ENCODE data around the gene ATP8B4. TPM values are rescaled to one million over a fixed set of nuclear protein-coding genes. Genes with fewer than 3 reads are reported as not detected.

Gene ATP8B4
- total RNA-seq, 2 experiments from 2014 or later: 2.7 to 4.2 TPM

DNA sequence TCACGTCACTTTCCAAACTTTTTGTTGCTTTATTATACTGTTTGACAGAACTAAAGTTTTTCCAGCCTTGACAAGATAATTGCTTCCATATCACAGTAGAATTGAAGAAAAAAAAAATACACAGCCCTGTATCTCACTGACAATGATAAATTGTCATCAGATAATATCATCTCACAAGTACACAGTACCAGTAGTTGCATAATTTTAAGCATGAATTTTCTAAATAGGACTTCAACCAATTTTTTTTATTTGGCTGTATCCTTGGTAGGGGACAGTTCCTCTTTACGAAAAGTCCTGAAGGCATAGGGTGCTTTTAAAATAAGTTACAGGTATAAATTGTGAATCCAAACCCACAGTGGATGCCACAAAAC, 230.7 kb downstream of the ATP8B4 start:
- ChIA-PET CTCF (no interaction called here), POLR2A (no interaction called here)
- Mint-ChIP-seq H3K9me3 (no peaks in the 10 kb centered on the region), H3K36me3 (no peaks in the 10 kb centered on the region), H3K4me3 (no peak overlapping the region), H3K4me1 (ENCODE audit: low read depth) (no peaks in the 10 kb centered on the region), H3K27ac (no peak overlapping the region), H3K27me3 (no peaks in the 10 kb centered on the region)
- intact Hi-C loops (cut with micrococcal nuclease): no loop called here
- DNase-seq: no peak

DNA sequence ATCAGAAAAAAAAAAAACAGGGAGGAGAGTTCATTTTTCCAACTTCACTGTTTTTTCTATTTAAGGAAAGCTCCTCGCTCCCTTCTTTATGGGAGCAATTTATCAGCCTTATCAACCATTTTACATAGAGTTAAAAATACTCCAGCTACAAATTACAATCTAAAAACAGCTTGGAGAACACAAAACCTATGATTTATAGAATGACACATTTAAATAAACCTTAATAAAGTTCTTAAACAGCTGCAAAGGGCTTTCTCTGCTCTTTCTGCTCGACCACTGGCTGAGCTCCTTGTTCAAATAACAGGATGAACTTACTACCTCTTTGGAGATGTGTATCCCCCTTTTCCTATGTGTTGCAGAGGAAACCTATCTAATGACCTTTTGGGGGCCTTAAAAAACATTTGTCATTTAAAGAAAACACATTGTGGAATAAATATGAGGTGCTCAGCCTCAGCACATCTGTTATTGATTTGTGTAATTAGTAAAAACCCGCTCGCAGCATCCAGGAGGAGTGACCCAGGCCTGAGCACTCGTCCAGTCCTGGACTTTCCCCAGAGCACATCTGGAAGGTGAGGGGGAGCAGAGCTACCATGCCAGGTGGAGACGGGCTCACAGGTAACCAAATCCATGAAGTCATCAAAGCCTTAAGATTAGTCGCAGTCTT, 231.2 kb downstream of the ATP8B4 start:
- Mint-ChIP-seq H3K36me3 (no peaks in the 10 kb centered on the region), H3K9me3 (no peaks in the 10 kb centered on the region), H3K27ac (no peak overlapping the region), H3K4me1 (ENCODE audit: low read depth) (no peaks in the 10 kb centered on the region), H3K27me3 (no peaks in the 10 kb centered on the region), H3K4me3 (no peak overlapping the region)
- intact Hi-C loops (cut with micrococcal nuclease): no loop called here
- ChIA-PET POLR2A (no interaction called here), CTCF (no interaction called here)
- no peak for DNase-seq

DNA sequence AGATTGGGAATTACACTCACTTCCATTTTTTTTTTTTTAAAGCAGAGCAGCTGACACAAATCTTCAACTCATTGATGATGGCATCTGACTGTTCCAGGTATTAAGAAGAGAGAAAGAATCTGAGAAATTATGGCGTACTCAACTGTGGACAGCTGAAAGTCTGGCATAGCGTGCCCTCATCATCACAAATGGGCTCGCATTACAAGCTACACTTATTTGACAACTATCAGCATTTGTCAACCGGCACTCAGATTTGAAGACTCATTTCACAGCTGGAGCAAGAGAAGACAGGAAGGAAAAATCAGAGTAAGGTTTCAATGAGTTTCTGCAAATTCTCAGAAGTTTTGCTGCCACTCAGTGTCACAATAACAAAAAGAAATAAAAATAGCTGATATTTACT, 235.9 kb downstream of the ATP8B4 start:
- ChIA-PET POLR2A (no interaction called here), CTCF (no interaction called here)
- H3K27me3 Mint-ChIP-seq: no peaks in the 10 kb centered on the region
- no peak for DNase-seq
- intact Hi-C loops (cut with micrococcal nuclease): no loop called here
- H3K27ac Mint-ChIP-seq: no peak overlapping the region
- no peaks in the 10 kb centered on the region for H3K9me3 Mint-ChIP-seq
- no peak overlapping the region for H3K4me3 Mint-ChIP-seq
- H3K4me1 Mint-ChIP-seq (ENCODE audit: low read depth): no peaks in the 10 kb centered on the region
- no peaks in the 10 kb centered on the region for H3K36me3 Mint-ChIP-seq

DNA sequence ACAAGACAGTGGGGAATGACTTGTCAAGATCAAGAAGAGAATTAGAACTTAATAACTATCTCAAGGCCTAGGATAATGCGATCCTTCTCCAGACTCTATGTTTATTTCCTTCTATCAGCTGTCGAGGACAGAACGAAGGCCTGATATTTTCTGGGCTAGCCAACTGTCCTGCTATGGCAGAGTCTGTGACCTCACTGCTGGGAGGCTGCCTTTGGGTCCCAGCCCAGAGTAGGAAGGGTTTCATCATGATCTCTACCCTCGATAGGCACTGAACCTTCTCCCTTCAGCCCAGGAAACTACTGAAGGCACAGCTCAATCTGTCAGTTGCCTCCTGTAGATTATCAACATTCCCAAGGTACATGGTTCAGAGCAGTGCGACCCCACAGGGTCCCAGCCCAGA, 237.2 kb downstream of the ATP8B4 start:
- ChIA-PET CTCF (no interaction called here), POLR2A (no interaction called here)
- no peak for DNase-seq
- Mint-ChIP-seq H3K4me3 (no peak overlapping the region), H3K4me1 (ENCODE audit: low read depth) (no peaks in the 10 kb centered on the region), H3K27ac (no peak overlapping the region), H3K9me3 (no peaks in the 10 kb centered on the region), H3K27me3 (no peaks in the 10 kb centered on the region), H3K36me3 (no peaks in the 10 kb centered on the region)
- intact Hi-C loops (cut with micrococcal nuclease): no loop called here

DNA sequence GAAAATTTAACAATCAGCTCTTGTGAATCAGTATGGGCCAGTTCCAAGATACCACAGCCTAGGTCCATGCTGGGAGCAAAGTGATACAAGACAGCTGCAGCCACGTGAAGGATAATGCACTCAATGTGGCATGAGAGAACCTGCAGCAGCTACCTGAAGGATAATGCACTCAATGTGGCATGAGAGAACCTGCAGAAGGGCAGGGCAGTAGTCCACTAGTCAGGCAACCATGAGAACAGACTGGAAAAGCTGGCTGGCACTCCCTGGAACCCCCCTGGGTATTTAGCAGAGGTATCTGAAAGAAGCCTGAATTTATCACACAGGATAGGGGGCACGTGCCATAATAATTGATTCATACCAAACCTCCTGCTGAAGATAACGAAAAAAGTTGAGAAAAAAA, 237.6 kb downstream of the ATP8B4 start:
- Mint-ChIP-seq H3K36me3 (no peaks in the 10 kb centered on the region), H3K27ac (no peak overlapping the region), H3K27me3 (no peaks in the 10 kb centered on the region), H3K9me3 (no peaks in the 10 kb centered on the region), H3K4me1 (ENCODE audit: low read depth) (no peaks in the 10 kb centered on the region), H3K4me3 (no peak overlapping the region)
- DNase-seq: no peak
- ChIA-PET POLR2A (no interaction called here), CTCF (no interaction called here)
- intact Hi-C loops (cut with micrococcal nuclease): no loop called here

DNA sequence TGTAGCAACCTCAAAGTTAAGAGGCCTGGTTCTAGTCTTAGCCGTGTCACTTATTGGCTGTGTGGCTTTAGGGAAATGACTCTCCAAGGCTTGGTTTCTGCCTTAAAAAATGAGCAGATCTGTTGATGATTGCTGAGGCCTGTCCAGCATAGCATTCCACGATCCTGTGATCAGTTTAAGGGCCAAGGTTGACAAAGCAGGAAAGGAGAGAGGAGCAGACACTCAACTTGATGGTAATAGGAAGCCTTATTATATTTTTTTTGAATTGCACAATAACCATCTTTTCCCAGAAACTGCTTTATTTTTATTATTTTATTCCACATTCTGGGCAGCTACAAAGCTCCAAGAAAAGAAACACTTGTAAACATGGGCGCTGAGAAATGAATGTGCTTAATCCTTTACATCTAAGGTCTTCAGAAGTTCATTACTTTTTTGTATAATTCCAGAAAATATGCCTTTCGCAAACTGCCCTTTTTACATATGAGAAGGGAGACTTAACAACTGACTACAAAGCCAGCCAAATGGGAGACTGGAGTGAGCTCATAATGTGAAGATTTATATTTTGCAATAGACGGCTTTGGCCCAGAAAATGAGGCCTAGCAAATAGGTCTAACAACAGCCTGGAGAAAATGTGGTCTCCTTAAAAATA, 241.0 kb downstream of the ATP8B4 start:
- Mint-ChIP-seq H3K4me3 (no peak overlapping the region), H3K27ac (no peak overlapping the region), H3K36me3 (no peaks in the 10 kb centered on the region), H3K27me3 (peaks cover 2% of the 10 kb centered on the region), H3K4me1 (ENCODE audit: low read depth) (no peaks in the 10 kb centered on the region), H3K9me3 (no peaks in the 10 kb centered on the region)
- intact Hi-C loops (cut with micrococcal nuclease): loop anchor here (10.0 kb wide), 2 partner anchors 267 to 437 kb away; no protein-coding TSS in a partner anchor
- CTCF ChIA-PET: interaction anchor here (0.7 to 3.0 kb wide), 3 partner anchors 125 to 438 kb away, joined by 3 to 19 read pairs (median 6); no protein-coding TSS in a partner anchor
- DNase-seq: no peak
- POLR2A ChIA-PET: no interaction called here

DNA sequence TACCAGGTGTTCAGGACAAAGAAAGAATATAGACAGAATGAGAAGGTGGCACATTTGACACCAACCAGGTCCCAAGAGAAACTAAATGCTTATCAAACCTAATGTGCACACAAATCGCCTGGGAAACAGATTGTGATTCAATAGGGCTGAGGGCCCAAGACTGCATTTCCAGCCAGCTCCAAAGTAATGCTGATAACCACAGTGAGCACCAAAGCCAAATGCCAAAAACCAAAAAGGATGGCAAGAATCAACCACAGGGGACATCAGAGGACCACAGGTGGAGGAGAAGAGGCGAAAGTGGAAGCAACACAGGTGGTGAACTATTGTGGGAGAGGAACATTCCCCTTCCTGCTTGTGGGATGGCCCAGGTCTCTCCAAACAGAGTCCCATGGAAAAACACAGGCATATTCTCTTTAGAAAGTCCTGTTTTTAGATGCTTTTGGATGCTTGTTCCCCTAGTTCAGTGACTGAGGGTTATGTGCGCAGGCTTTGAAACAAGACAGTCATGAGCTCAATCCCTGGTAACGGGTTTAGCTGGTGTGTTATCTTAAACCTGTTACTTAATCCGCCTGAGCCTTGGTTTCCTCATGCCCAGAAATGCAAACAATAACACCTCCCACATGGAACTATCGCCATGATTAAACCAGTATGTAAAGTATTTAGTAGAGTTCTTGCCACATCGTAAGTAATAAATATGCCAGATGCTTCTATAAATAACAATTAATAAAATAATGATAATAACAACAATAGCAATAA, 241.7 kb downstream of the ATP8B4 start:
- Mint-ChIP-seq H3K9me3 (no peaks in the 10 kb centered on the region), H3K27me3 (peaks cover 2% of the 10 kb centered on the region), H3K4me3 (no peak overlapping the region), H3K4me1 (ENCODE audit: low read depth) (no peaks in the 10 kb centered on the region), H3K36me3 (no peaks in the 10 kb centered on the region), H3K27ac (no peak overlapping the region)
- POLR2A ChIA-PET: interaction anchor here (0.6 kb wide), 1 partner anchor 476 kb away, joined by 3 read pairs; no protein-coding TSS in a partner anchor
- CTCF ChIA-PET: interaction anchor here (0.7 to 3.0 kb wide), 5 partner anchors 126 to 439 kb away, joined by 3 to 19 read pairs (median 3); no protein-coding TSS in a partner anchor
- DNase-seq: no peak
- intact Hi-C loops (cut with micrococcal nuclease): loop anchor here (10.0 kb wide), 2 partner anchors 268 to 438 kb away; no protein-coding TSS in a partner anchor

DNA sequence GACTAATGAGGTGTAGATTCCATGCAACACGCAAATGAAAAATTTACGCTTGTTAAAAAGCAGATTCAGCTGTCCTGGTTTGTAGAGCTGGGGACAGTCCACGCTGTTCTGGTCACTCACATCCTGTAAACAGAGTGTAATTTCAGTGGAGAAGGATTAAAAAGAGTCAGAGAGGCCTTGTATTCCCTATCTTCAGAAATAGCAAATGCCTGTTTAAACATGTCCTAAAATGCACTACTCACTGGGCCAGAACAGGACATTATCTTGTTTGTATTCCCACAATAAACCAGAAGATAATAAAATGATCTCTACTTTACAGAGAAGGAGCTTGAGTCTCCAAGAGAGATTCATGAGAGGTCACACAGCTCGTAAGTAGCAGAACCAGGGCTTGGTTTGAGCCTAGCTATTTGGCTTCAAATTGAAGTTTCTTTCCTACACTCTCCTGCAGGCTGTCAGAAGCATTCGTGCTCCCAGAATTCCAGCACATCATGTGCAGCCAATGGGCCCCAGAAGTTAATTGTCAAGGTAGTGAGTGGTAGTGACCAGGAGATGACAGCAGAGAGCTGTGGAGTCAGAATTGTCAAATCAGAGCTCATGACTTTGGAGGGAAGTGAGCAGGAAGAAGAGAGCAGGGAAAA, 242.5 kb downstream of the ATP8B4 start:
- no peaks in the 10 kb centered on the region for H3K9me3 Mint-ChIP-seq
- H3K27ac Mint-ChIP-seq: no peak overlapping the region
- ChIA-PET CTCF (interaction anchor here (1.0 to 3.0 kb wide), 4 partner anchors 127 to 439 kb away, joined by 3 to 19 read pairs (median 4); no protein-coding TSS in a partner anchor), POLR2A (interaction anchor here (0.6 kb wide), 1 partner anchor 477 kb away, joined by 3 read pairs; no protein-coding TSS in a partner anchor)
- H3K36me3 Mint-ChIP-seq: no peaks in the 10 kb centered on the region
- H3K4me3 Mint-ChIP-seq: no peak overlapping the region
- peaks cover 2% of the 10 kb centered on the region for H3K27me3 Mint-ChIP-seq
- no peaks in the 10 kb centered on the region for H3K4me1 Mint-ChIP-seq (ENCODE audit: low read depth)
- intact Hi-C loops (cut with micrococcal nuclease): loop anchor here (10.0 kb wide), 2 partner anchors 268 to 438 kb away; no protein-coding TSS in a partner anchor
- no peak for DNase-seq

DNA sequence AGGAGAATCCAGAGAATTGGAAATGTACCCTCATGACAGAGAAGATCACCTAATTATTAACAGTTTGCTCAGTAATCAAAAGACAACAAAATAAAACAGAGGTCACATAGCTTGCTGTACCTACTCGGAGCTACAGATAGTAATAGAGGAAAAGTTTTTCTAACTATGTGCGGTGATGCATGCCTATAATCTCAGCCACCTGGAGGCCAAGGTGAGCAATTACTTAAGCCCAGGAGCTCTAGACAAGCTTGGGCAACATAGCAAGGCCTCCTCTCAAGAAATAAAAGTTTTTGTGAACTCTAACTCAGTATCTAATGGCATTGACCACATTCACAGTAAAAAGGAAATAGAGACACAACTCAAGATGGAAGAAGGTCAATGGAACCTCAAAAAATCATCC, 243.6 kb downstream of the ATP8B4 start:
- no peaks in the 10 kb centered on the region for H3K9me3 Mint-ChIP-seq
- H3K36me3 Mint-ChIP-seq: no peaks in the 10 kb centered on the region

DNA sequence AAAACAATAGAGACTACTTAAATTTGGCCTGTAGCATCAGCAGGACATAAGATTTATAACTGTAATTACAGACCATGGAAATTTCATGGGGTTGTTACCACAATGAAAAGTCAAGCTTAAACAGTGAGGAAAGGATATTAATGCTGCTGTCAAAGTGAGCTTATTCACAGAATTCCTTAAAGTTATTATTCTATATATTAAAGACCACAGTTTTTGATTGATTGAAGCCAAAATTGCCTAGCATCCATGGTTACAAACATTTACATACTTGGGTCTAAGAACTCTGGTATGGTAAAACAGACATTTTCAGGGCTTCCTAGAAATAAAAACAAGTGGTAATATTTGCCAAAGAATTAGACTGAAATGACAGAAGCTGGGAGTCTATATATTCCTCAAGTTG, 248.6 kb downstream of the ATP8B4 start:
- Mint-ChIP-seq H3K36me3 (no peaks in the 10 kb centered on the region), H3K9me3 (no peaks in the 10 kb centered on the region), H3K4me3 (no peak overlapping the region), H3K27ac (no peak overlapping the region), H3K4me1 (ENCODE audit: low read depth) (no peaks in the 10 kb centered on the region), H3K27me3 (peaks cover 4% of the 10 kb centered on the region)
- intact Hi-C loops (cut with micrococcal nuclease): loop anchor here (10.0 kb wide), 2 partner anchors 274 to 444 kb away; no protein-coding TSS in a partner anchor
- DNase-seq: no peak
- ChIA-PET CTCF (no interaction called here), POLR2A (no interaction called here)

More for the DNA sequence above, 243.6 kb downstream of the ATP8B4 start:
- CTCF ChIA-PET: interaction anchor here (0.8 to 3.0 kb wide), 3 partner anchors 11 to 243 kb away, joined by 3 to 19 read pairs (median 3); no protein-coding TSS in a partner anchor
- Mint-ChIP-seq H3K27ac (no peak overlapping the region), H3K4me3 (no peak overlapping the region), H3K4me1 (ENCODE audit: low read depth) (no peaks in the 10 kb centered on the region), H3K27me3 (peaks cover 2% of the 10 kb centered on the region)
- intact Hi-C loops (cut with micrococcal nuclease): loop anchor here (10.0 kb wide), 2 partner anchors 269 to 439 kb away; no protein-coding TSS in a partner anchor
- DNase-seq: no peak
- POLR2A ChIA-PET: no interaction called here

DNA sequence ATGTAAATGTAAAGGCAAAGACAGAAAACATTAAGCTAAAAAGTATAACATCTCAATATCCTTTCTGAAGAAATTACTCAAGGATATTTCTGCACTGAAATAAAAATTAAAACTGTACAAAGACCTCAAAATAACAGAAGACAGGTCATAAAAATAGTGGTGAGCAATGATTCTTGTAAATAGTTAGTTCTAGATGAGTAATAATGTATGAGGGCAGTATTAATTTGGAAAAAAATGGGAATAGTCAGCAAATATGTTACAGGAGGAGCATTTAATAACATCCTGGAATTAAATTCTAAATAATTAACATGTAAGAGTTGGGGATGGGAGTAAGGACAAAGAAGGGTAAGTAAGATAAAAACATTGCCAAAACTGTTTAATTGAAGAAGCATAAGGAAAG, 250.7 kb downstream of the ATP8B4 start:
- no peaks in the 10 kb centered on the region for H3K9me3 Mint-ChIP-seq
- H3K36me3 Mint-ChIP-seq: no peaks in the 10 kb centered on the region
- CTCF ChIA-PET: no interaction called here
- H3K4me1 Mint-ChIP-seq (ENCODE audit: low read depth): no peaks in the 10 kb centered on the region
- POLR2A ChIA-PET: no interaction called here
- no peak for DNase-seq
- intact Hi-C loops (cut with micrococcal nuclease): no loop called here
- no peak overlapping the region for H3K27ac Mint-ChIP-seq
- H3K27me3 Mint-ChIP-seq: peaks cover 2% of the 10 kb centered on the region
- no peak overlapping the region for H3K4me3 Mint-ChIP-seq

All from activated CD4-positive, alpha-beta memory T cell treated with anti-CD3 and anti-CD28 coated beads for 36 hours (primary cell).